ENCODE measurements around the gene BTD. TPM values are rescaled to one million over a fixed set of nuclear protein-coding genes. Genes with fewer than 3 reads are reported as not detected.

The BTD gene
- total RNA-seq, 2 donors from 2014 or later = 29.8 to 32.3 TPM

DNA sequence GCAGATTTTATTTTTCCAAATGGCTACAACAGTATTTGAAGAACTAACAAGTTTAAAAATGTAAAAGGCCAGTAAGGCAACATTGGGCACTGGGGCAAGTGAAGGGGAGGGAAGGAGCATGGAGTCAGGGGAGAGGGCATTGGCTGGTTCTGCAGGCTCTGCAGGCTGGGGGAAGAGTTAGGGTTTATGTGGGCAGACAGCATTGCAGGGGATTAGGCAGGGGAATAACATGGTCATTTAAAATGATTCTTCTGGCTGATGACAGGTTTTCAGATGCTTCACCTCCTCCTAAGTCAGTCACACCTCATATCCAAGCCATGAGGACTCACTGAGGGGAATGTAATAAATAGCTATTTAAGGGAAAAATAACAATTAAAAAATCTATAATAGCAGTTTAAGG lies 52.6 kb downstream of the BTD start:
- no peak for DNase-seq
- ATAC-seq = no peak
- intact Hi-C loops (cut with DNase I, micrococcal nuclease) = no loop called here

GRCh38 chr3:15654891-15655290 lies 53.3 kb downstream of the BTD start:
- ATAC-seq (no peak), DNase-seq (no peak)
- intact Hi-C loops (cut with DNase I, micrococcal nuclease) = no loop called here

DNA sequence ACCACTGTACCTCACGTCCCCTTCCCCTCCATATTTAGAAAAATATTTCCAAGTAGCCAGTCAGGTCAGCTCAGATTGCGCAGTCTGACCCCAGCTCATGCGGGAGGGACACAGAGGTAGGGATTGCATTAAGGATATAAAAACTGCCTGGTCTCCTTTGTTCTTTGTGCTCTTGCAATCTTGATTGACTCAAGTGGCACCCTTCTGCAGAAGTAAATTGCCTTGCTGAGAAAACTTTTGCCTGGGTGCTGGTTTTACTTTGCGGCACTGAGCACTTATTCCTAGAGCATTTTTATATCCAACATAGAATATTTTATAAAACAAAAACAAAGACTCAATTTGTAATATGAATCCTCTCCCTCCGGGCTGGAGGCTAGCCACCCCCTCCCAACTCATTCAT lies 54.8 kb downstream of the BTD start:
- ATAC-seq = no peak
- intact Hi-C loops (cut with DNase I, micrococcal nuclease) = no loop called here

DNA sequence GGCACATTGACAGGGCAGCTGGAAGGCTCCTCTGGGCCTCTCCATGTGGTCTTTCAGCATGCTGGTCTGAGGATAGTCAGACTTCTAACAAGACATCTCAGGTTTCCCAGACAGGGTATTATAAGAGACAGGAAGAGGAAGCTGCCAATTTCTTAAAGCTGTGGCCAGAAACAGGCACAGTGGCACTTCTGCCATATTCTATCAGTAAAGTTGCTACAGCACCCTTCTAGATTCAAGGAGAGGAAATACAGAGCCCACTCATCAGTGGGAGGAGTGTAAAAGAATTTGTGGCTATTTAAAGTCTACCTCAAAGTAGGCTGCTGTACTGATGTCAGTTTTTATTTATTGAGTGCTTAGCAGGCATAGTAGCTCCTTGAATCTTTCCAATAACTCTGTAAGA lies 55.5 kb downstream of the BTD start:
- no peak for DNase-seq
- intact Hi-C loops (cut with DNase I, micrococcal nuclease) = no loop called here
- ATAC-seq = no peak

More for the DNA sequence above, 54.8 kb downstream of the BTD start:
- no peak for DNase-seq

DNA sequence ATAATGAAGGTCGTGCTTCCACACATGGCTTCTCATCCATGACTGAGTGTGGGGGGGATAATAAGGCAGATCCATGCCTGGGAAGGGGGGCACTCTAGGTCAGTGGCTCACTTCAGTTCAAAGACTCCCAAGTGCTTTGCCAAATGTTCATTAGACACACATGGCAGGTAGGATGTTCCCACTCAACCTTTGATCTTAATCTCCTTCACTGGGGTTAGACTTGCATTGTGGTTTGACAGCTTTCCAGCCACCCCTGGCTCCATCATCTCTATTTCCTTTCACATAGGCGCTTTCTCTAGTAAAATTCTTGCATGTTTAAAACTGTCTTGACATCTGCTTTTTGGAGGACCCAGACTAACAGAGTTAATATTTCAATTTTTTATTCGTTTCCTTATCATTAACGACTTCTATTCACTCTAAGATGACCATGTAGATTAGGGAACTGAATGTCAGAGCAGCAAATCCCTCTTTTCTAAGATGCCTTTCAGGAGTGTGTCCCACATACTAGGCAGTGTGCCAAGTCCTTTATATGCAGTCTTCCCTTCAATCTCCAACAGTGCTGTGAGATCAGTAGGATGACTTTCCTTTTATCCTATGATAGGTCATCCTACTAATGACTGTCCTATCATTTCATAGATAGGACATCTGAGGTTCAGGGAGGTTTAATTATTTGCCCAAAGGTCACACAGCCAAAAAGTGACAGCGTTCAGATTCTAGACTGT lies 57.9 kb downstream of the BTD start:
- DNase-seq = no peak
- no peak for ATAC-seq
- intact Hi-C loops (cut with DNase I, micrococcal nuclease) = no loop called here

DNA sequence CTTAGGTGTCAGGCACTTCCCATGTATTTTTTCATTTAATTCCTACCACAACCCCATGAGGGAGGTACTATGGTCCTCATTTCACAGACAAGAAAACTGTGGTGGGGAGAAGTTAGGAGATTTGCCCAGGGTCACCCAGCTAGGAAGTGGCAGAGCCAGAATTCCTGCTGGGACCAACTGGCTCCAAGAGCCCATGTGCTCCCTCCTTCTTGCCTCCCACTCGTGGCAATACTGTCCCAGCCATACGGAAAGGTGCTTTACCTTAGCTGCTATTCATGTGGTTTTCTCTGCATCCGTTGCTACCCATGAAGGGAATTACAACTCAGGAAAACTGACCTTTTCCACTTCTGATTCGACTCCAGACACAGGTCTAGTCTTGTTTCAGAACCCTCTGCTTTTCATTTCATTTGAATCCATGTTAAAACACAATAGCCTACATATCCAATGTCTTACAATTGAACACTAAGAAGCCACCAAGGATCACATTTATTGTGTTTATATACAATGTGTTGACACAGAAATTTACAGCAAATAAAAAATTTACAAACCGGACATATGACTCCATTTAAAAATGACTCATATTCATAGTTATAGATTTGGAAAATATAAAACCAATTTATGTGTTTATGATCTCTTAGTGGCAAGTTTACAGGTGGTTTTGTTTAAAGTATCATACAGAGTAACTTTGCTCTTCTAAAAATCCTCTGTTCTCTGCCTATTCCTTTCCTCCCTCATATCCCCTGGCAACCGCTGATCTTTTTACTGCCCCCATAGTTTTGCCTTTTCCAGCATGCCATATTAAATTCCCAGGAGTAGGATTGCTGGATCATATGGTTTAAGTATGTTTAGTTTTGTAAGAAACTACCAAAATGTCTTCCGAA lies 58.8 kb downstream of the BTD start:
- ATAC-seq (no peak), DNase-seq (no peak)
- intact Hi-C loops (cut with DNase I, micrococcal nuclease) = no loop called here

DNA sequence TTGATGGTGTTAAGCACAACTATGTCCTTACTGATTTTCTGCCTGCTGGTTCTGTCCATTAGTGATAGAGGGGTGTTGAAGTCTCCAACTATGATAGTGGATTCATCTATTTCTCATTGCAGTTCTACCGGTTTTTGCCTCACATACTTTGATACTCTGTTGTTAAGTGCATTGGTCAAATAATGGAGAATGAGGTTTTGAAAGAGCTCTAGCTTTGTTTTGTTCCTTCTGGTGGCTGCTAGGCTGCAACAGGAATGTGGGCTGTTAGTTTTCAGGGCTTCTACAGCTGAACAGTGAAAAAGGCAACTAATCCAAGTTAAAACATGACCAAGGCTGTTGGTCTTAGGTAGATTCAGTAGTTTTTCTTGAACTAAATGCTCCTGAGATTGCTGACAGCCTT lies 62.6 kb downstream of the BTD start:
- intact Hi-C loops (cut with DNase I, micrococcal nuclease) = no loop called here
- ATAC-seq (no peak), DNase-seq (no peak)

- no peak for DNase-seq
- intact Hi-C loops (cut with DNase I, micrococcal nuclease) = no loop called here
- no peak for ATAC-seq
Measured at GRCh38 chr3:15665510-15666150, 64.1 kb downstream of the BTD start.

DNA sequence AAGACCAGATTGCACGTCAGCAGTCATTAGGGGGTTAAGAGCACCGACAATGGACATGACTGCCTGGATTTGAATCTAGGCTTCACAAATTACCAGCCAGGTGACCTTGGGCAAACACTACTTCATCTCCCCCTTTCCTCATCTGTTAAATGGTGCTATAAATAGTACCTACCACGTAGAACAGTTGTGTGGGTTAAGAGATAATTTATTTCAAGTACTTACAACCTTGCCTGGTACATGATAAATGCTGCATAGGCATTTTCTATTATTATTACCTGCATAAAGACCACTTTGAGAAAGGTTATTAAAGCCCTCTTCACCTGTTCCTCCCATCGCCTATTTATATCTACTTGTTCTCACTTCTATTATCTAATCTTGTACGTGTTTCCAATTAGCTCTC lies 64.7 kb downstream of the BTD start:
- ATAC-seq (no peak), DNase-seq (no peak)
- intact Hi-C loops (cut with DNase I, micrococcal nuclease) = no loop called here

- ATAC-seq (no peak), DNase-seq (no peak)
- intact Hi-C loops (cut with DNase I, micrococcal nuclease) = no loop called here
Measured at GRCh38 chr3:15667484-15667883, 65.9 kb downstream of the BTD start.

DNA sequence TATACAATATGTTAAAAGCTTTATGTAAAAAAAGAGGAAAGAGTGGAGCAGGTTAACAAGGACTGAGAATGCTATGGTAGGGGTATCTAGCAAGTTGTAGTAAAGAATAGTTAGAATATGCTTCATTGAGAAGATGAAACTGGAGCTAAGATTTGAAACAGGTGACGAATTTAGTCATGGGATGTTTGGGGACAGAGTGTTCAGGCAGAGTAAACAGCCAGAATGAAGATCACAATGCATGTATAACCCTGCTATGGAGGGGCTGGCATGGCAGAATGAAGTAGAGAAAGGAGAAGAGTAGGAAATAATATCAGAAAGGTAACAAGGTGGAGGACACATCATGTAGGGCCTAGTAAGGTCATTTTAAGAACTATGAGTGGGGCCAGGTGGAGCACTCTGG lies 72.0 kb downstream of the BTD start:
- DNase-seq (no peak), ATAC-seq (no peak)
- intact Hi-C loops (cut with DNase I, micrococcal nuclease) = no loop called here

DNA sequence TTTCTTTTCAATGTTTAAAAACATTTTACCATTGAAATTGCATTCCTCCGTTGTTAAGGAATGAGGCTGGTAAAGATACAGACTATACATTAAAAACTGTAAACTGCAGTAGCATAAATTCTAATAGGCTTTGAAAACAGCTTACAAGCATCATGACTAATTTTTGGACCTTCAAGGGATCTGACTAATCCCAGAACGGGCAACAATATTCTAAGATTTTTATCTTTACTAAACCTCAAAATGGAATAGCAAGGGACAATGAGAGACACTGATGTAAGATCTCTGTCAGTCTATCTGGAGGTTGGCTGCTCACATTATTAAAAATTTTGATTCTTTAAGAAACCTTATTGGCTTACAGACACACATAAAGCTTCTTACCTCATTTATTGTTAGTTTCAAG lies 74.7 kb downstream of the BTD start:
- ATAC-seq = no peak
- DNase-seq = no peak
- intact Hi-C loops (cut with DNase I, micrococcal nuclease) = no loop called here

DNA sequence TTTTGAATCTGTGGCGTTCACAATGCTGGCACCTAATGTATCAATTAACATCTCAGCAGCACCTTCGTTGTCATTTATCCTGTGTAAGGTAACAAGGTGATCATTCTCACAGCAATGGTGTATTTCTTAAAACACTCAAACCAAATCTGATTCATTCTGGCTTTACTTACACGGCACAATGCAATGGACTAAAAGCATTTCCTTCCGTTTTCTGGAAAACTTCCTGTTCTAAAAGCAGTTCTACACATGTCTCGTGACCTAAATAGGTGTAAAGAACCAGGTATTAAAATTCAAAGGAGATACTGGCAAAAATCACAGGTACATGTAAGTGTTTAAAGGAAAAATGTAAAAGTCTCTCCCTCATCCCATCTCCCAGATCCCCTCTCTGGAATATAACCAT lies 77.8 kb downstream of the BTD start:
- no peak for DNase-seq
- intact Hi-C loops (cut with DNase I, micrococcal nuclease) = no loop called here
- no peak for ATAC-seq

DNA sequence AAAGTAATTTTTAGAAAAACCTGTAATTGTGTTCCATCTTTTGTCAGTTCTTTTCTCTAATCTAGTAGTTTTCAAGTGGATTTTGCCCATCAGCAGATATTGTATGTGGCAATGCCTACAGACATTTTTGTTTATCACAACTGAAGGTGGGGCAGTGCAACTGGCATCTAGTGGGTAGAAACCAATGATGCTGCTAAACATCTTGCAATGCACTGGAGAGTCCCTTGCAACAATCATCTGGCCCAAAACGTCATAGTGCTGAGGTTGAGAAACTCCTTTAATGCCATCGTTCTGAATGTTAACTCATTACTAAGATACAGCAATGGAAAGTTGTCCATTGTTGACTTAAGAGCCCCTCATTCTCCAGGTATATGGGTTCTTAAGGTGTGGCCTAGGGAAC lies 80.1 kb downstream of the BTD start:
- no peak for ATAC-seq
- DNase-seq = no peak
- intact Hi-C loops (cut with DNase I, micrococcal nuclease) = no loop called here

GRCh38 chr3:15682561-15683185 lies 81.1 kb downstream of the BTD start:
- intact Hi-C loops (cut with DNase I, micrococcal nuclease) = no loop called here
- DNase-seq = no peak
- ATAC-seq = no peak

GRCh38 chr3:15683253-15683652 lies 81.7 kb downstream of the BTD start:
- ATAC-seq = no peak
- no peak for DNase-seq
- intact Hi-C loops (cut with DNase I, micrococcal nuclease) = no loop called here

- no peak for DNase-seq
- ATAC-seq = no peak
- intact Hi-C loops (cut with DNase I, micrococcal nuclease) = no loop called here
Measured at GRCh38 chr3:15685927-15686326, 84.4 kb downstream of the BTD start.

DNA sequence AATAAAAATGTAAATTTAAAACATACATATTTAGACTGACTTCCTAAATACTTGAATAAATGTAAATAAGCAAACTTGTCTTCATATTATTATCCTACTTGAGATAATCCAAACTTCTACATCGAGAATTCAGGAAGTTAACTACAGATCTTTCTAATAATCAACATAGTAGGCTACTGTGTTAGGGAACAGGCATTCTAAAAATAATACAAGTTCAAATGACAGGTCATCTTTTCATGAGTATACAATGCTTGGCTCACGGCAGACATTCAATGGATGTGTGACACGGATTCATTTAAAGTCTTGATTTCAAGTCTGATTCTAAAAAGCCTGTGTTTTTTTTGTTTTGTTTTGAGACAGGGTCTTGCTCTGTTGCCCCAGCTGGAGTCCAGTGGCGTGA lies 88.7 kb downstream of the BTD start:
- intact Hi-C loops (cut with DNase I, micrococcal nuclease) = no loop called here
- DNase-seq = no peak
- ATAC-seq = no peak

DNA sequence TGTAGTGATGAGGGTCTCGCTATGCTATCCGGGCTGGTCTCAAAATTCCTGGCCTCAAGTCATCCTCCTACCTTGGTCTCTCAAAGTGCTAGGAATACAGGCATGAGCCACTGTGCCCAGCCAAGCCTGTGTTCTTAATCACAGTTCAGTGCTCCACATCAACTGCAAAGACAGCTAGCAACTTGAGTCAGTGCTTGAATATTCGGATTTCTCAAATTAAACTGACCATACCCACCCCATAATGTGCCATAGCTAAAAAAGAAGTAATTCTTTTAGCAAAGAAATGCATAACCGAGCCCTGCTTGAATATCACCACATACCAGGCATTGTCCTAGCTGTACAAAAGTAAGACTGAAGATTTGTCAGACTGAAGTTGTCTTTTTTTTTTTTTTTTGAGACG lies 89.2 kb downstream of the BTD start:
- DNase-seq (no peak), ATAC-seq (no peak)
- intact Hi-C loops (cut with DNase I, micrococcal nuclease) = no loop called here

GRCh38 chr3:15693355-15693754 lies 91.8 kb downstream of the BTD start:
- intact Hi-C loops (cut with DNase I, micrococcal nuclease) = no loop called here
- ATAC-seq (no peak), DNase-seq (no peak)

Measured in left colon (tissue), 2 donors.